ENCODE measurements around the gene HDGFL1.

DNA sequence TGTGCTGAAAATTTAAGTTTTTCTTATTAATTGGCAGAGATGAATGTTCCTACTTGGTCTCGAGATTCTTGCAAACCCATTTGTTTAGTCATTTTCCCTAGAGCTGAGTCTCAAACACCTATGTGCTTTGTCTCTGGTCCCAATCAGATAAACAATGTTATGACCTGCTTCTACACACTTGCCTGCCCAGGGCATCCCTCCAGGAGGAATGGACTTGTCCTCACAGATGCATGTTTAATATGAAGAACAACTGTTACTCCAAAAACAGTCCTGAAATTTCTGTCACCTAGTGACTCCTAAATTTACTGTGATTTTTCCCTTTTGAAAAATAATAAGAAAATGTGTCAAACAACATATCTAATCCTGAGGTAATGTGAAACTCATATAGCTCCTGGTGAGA lies 43.7 kb downstream of the HDGFL1 start:
- TF ChIP-seq CTCF (IDR thresholded peaks at IDR 0.05) (no peak), POLR2A (IDR thresholded peaks at IDR 0.05) (no peak)

Data from thyroid gland (tissue), 4 donors.